ENCODE results near the gene CASR.

Gene CASR

GRCh38 chr3:122230174-122230573 is 46.7 kb downstream of the CASR start:
- peak overlapping the region in 1 of 2 experiments; percentile 51 for H3K14ac ChIP-seq (ENCODE audit: low read length in 2 of 2)
- H2AK5ac ChIP-seq (ENCODE audit: low read length, severe bottlenecking), result no peak overlapping the region
- no peaks in the 10 kb centered on the region for H3K36me3 ChIP-seq (ENCODE audit: control insufficient read depth in 1 of 2, insufficient read depth in 2 of 2, low read depth in 1 of 2, low read length in 2 of 2)
- H4K91ac ChIP-seq (ENCODE audit: low read length), result no peak overlapping the region
- no peak for DNase-seq
- H3K4me1 ChIP-seq (ENCODE audit: control insufficient read depth, insufficient read depth, low read depth, low read length), result no peaks in the 10 kb centered on the region
- H2AFZ ChIP-seq (ENCODE audit: low read depth, low read length), result no peak overlapping the region
- H2BK5ac ChIP-seq (ENCODE audit: low read depth, low read length, poor library complexity, severe bottlenecking), result no peak overlapping the region
- no peak overlapping the region for H3K4ac ChIP-seq (ENCODE audit: low read depth in 1 of 2, low read length in 2 of 2)
- H2BK120ac ChIP-seq (ENCODE audit: low read depth, low read length), result no peak overlapping the region
- H2BK15ac ChIP-seq (ENCODE audit: low read depth, poor library complexity, severe bottlenecking), result no peak overlapping the region
- no peak overlapping the region for H2BK12ac ChIP-seq (ENCODE audit: low read length in 2 of 2)
- 88% methylated on average over 14 of the region's 23 CpGs for WGBS
- H3K79me1 ChIP-seq (replicated peaks; ENCODE audit: low read length, poor library complexity, severe bottlenecking), result no peaks in the 10 kb centered on the region
- H4K8ac ChIP-seq (ENCODE audit: low read length), result no peak overlapping the region
- no peak overlapping the region for H3K18ac ChIP-seq (ENCODE audit: low read depth in 1 of 2, low read length in 2 of 2)
- peaks cover 0 to 9% of the 10 kb centered on the region in 2 experiments for H3K27me3 ChIP-seq (ENCODE audit: control insufficient read depth in 1 of 2, insufficient read depth in 1 of 2, low read length in 2 of 2)
- H3K4me2 ChIP-seq (ENCODE audit: low read length, poor library complexity, severe bottlenecking), result no peak overlapping the region
- H3K23ac ChIP-seq (ENCODE audit: low read length in 2 of 2), result peak overlapping the region in 1 of 2 experiments; percentile 50
- no peaks in the 10 kb centered on the region for H3K9me3 ChIP-seq (ENCODE audit: control insufficient read depth, low read length)
- H3K4me3 ChIP-seq (ENCODE audit: insufficient read depth in 1 of 2, low read depth in 1 of 2, low read length in 2 of 2), result no peak overlapping the region
- H3K9ac ChIP-seq (ENCODE audit: low read length), result no peak overlapping the region
- H3K27ac ChIP-seq (ENCODE audit: low read length, poor library complexity, severe bottlenecking), result no peak overlapping the region

GRCh38 chr3:122231465-122232157 is 48.1 kb downstream of the CASR start:
- Histone ChIP-seq H3K27ac (ENCODE audit: low read length, poor library complexity, severe bottlenecking) (no peak overlapping the region), H3K4me1 (ENCODE audit: control insufficient read depth, insufficient read depth, low read depth, low read length) (no peaks in the 10 kb centered on the region), H3K4ac (ENCODE audit: low read depth in 1 of 2, low read length in 2 of 2) (no peak overlapping the region), H3K4me3 (ENCODE audit: insufficient read depth in 1 of 2, low read depth in 1 of 2, low read length in 2 of 2) (no peak overlapping the region), H3K23ac (ENCODE audit: low read length in 2 of 2) (no peak overlapping the region), H2AFZ (ENCODE audit: low read depth, low read length) (no peak overlapping the region), H3K27me3 (ENCODE audit: control insufficient read depth in 1 of 2, insufficient read depth in 1 of 2, low read length in 2 of 2) (peaks cover 0 to 9% of the 10 kb centered on the region in 2 experiments), H2AK5ac (ENCODE audit: low read length, severe bottlenecking) (no peak overlapping the region), H4K8ac (ENCODE audit: low read length) (no peak overlapping the region), H4K91ac (ENCODE audit: low read length) (no peak overlapping the region), H3K9me3 (ENCODE audit: control insufficient read depth, low read length) (no peaks in the 10 kb centered on the region), H2BK120ac (ENCODE audit: low read depth, low read length) (no peak overlapping the region), H2BK15ac (ENCODE audit: low read depth, poor library complexity, severe bottlenecking) (no peak overlapping the region), H3K36me3 (ENCODE audit: control insufficient read depth in 1 of 2, insufficient read depth in 2 of 2, low read depth in 1 of 2, low read length in 2 of 2) (no peaks in the 10 kb centered on the region), H2BK5ac (ENCODE audit: low read depth, low read length, poor library complexity, severe bottlenecking) (no peak overlapping the region), H2BK12ac (ENCODE audit: low read length in 2 of 2) (no peak overlapping the region), H3K4me2 (ENCODE audit: low read length, poor library complexity, severe bottlenecking) (no peak overlapping the region), H3K79me1 (replicated peaks; ENCODE audit: low read length, poor library complexity, severe bottlenecking) (no peaks in the 10 kb centered on the region), H3K14ac (ENCODE audit: low read length in 2 of 2) (no peak overlapping the region), H3K9ac (ENCODE audit: low read length) (no peak overlapping the region), H3K18ac (ENCODE audit: low read depth in 1 of 2, low read length in 2 of 2) (no peak overlapping the region)
- 87% methylated on average over 7 of the region's 9 CpGs for WGBS
- no peak for DNase-seq

- no peak overlapping the region for H2BK12ac ChIP-seq (ENCODE audit: low read length in 2 of 2)
- no peak overlapping the region for H2AK5ac ChIP-seq (ENCODE audit: low read length, severe bottlenecking)
- H3K27me3 ChIP-seq (ENCODE audit: control insufficient read depth in 1 of 2, insufficient read depth in 1 of 2, low read length in 2 of 2), result peaks cover 0 to 9% of the 10 kb centered on the region in 2 experiments
- no peak overlapping the region for H3K14ac ChIP-seq (ENCODE audit: low read length in 2 of 2)
- no peak overlapping the region for H3K4ac ChIP-seq (ENCODE audit: low read depth in 1 of 2, low read length in 2 of 2)
- H3K18ac ChIP-seq (ENCODE audit: low read depth in 1 of 2, low read length in 2 of 2), result no peak overlapping the region
- DNase-seq, result no peak
- no peak overlapping the region for H2BK5ac ChIP-seq (ENCODE audit: low read depth, low read length, poor library complexity, severe bottlenecking)
- no peak overlapping the region for H4K91ac ChIP-seq (ENCODE audit: low read length)
- no peak overlapping the region for H2BK120ac ChIP-seq (ENCODE audit: low read depth, low read length)
- no peak overlapping the region for H3K23ac ChIP-seq (ENCODE audit: low read length in 2 of 2)
- no peak overlapping the region for H3K27ac ChIP-seq (ENCODE audit: low read length, poor library complexity, severe bottlenecking)
- no peaks in the 10 kb centered on the region for H3K4me1 ChIP-seq (ENCODE audit: control insufficient read depth, insufficient read depth, low read depth, low read length)
- no peak overlapping the region for H2AFZ ChIP-seq (ENCODE audit: low read depth, low read length)
- no peak overlapping the region for H4K8ac ChIP-seq (ENCODE audit: low read length)
- H3K36me3 ChIP-seq (ENCODE audit: control insufficient read depth in 1 of 2, insufficient read depth in 2 of 2, low read depth in 1 of 2, low read length in 2 of 2), result no peaks in the 10 kb centered on the region
- H3K4me2 ChIP-seq (ENCODE audit: low read length, poor library complexity, severe bottlenecking), result no peak overlapping the region
- H3K9ac ChIP-seq (ENCODE audit: low read length), result no peak overlapping the region
- WGBS, result 75% methylated on average over 4 of the region's 4 CpGs
- H2BK15ac ChIP-seq (ENCODE audit: low read depth, poor library complexity, severe bottlenecking), result no peak overlapping the region
- no peaks in the 10 kb centered on the region for H3K9me3 ChIP-seq (ENCODE audit: control insufficient read depth, low read length)
- H3K4me3 ChIP-seq (ENCODE audit: insufficient read depth in 1 of 2, low read depth in 1 of 2, low read length in 2 of 2), result no peak overlapping the region
- H3K79me1 ChIP-seq (replicated peaks; ENCODE audit: low read length, poor library complexity, severe bottlenecking), result no peaks in the 10 kb centered on the region
Observed at GRCh38 chr3:122232485-122232884, 49.0 kb downstream of the CASR start.

GRCh38 chr3:122233101-122233952 is 49.9 kb downstream of the CASR start:
- H3K4me3 ChIP-seq (ENCODE audit: insufficient read depth in 1 of 2, low read depth in 1 of 2, low read length in 2 of 2), result no peak overlapping the region
- H3K36me3 ChIP-seq (ENCODE audit: control insufficient read depth in 1 of 2, insufficient read depth in 2 of 2, low read depth in 1 of 2, low read length in 2 of 2), result no peaks in the 10 kb centered on the region
- H2AFZ ChIP-seq (ENCODE audit: low read depth, low read length), result no peak overlapping the region
- H3K14ac ChIP-seq (ENCODE audit: low read length in 2 of 2), result no peak overlapping the region
- DNase-seq, result no peak
- no peaks in the 10 kb centered on the region for H3K4me1 ChIP-seq (ENCODE audit: control insufficient read depth, insufficient read depth, low read depth, low read length)
- H3K27me3 ChIP-seq (ENCODE audit: control insufficient read depth in 1 of 2, insufficient read depth in 1 of 2, low read length in 2 of 2), result peaks cover 0 to 15% of the 10 kb centered on the region in 2 experiments
- H2BK120ac ChIP-seq (ENCODE audit: low read depth, low read length), result no peak overlapping the region
- no peak overlapping the region for H2BK15ac ChIP-seq (ENCODE audit: low read depth, poor library complexity, severe bottlenecking)
- H3K9ac ChIP-seq (ENCODE audit: low read length), result no peak overlapping the region
- no peak overlapping the region for H2AK5ac ChIP-seq (ENCODE audit: low read length, severe bottlenecking)
- H4K91ac ChIP-seq (ENCODE audit: low read length), result no peak overlapping the region
- no peak overlapping the region for H3K18ac ChIP-seq (ENCODE audit: low read depth in 1 of 2, low read length in 2 of 2)
- no peak overlapping the region for H2BK12ac ChIP-seq (ENCODE audit: low read length in 2 of 2)
- H4K8ac ChIP-seq (ENCODE audit: low read length), result no peak overlapping the region
- no peaks in the 10 kb centered on the region for H3K9me3 ChIP-seq (ENCODE audit: control insufficient read depth, low read length)
- WGBS, result 83% methylated on average over 13 of the region's 13 CpGs
- H3K79me1 ChIP-seq (replicated peaks; ENCODE audit: low read length, poor library complexity, severe bottlenecking), result no peaks in the 10 kb centered on the region
- H2BK5ac ChIP-seq (ENCODE audit: low read depth, low read length, poor library complexity, severe bottlenecking), result no peak overlapping the region
- no peak overlapping the region for H3K27ac ChIP-seq (ENCODE audit: low read length, poor library complexity, severe bottlenecking)
- no peak overlapping the region for H3K23ac ChIP-seq (ENCODE audit: low read length in 2 of 2)
- H3K4ac ChIP-seq (ENCODE audit: low read depth in 1 of 2, low read length in 2 of 2), result no peak overlapping the region
- H3K4me2 ChIP-seq (ENCODE audit: low read length, poor library complexity, severe bottlenecking), result no peak overlapping the region
